Endothelial cell of umbilical vein (primary cell): ENCODE results near the gene XPO6. TPM values are rescaled to one million over a fixed set of nuclear protein-coding genes. Genes with fewer than 3 reads are reported as not detected.

Experiments used
- BruUV-seq: library from RNA; stranded (reverse); fragments of 400-500 nt; replicated peaks from 2 replicates; lab custom pipeline; 2021; lab: Mats Ljungman, UMichigan
- CTCF ChIA-PET: fragments of 300-600, 350-600 bp; sonication (Branson Sonifier 250); formaldehyde crosslinking; loops from one replicate; lab custom pipeline; 2021; ENCODE audit warnings: antibody characterized with exemption, inconsistent platforms; lab: Charles Lee
- POLR2A ChIA-PET: fragments of 300-600, 350-600 bp; sonication (Branson Sonifier 250); formaldehyde crosslinking; loops from one replicate; lab custom pipeline; 2021; ENCODE audit warnings: antibody characterized with exemption, inconsistent platforms; lab: Charles Lee
- DNase-seq: peaks from one replicate; pipeline ENCODE4 v3.0.0-alpha.2; 2011; ENCODE audit warnings: low read depth, low spot score
- FAIRE-seq: peaks from 2 replicates; lab custom pipeline; 2011; peaks lifted over from hg19 to GRCh38; lab: Jason Lieb, UNC
- H2AFZ ChIP-seq: 2 replicates; pipeline ENCODE4 v1.6.0; 2012; ENCODE audit warnings: low read depth, low read length, control low read depth, inconsistent platforms
- H3K27ac ChIP-seq: 2 replicates; pipeline ENCODE4 v1.5.1; 2011; ENCODE audit warnings: low read depth, mild to moderate bottlenecking, control low read depth, low read length, moderate library complexity; ENCODE audit not compliant: insufficient read depth
- H3K27me3 ChIP-seq, 2 experiments: 2 replicates each; pipeline versions ENCODE4 v1.6.0 to v1.6.1; 2011; ENCODE audit warnings: low read length in 2 of 2, mixed read lengths in 1 of 2; ENCODE audit not compliant: control insufficient read depth in 2 of 2, insufficient read depth in 2 of 2
- H3K36me3 ChIP-seq, 2 experiments: 2 replicates in 1 of 2; 3 replicates in 1 of 2; pipeline ENCODE4 v1.5.1; 2011; ENCODE audit warnings: low read length in 2 of 2, mild to moderate bottlenecking in 1 of 2, moderate library complexity in 1 of 2; ENCODE audit not compliant: control insufficient read depth in 2 of 2, insufficient read depth in 2 of 2; ENCODE audit errors: extremely low read depth in 1 of 2
- H3K4me1 ChIP-seq: 3 replicates; pipeline ENCODE4 v1.5.1; 2011; ENCODE audit warnings: mild to moderate bottlenecking, low read length; ENCODE audit not compliant: control insufficient read depth, insufficient read depth; ENCODE audit errors: extremely low read depth
- H3K4me2 ChIP-seq: 2 replicates; pipeline ENCODE4 v1.6.1; 2011; ENCODE audit warnings: low read length, control low read depth, mixed read lengths; ENCODE audit not compliant: insufficient read depth
- H3K4me3 ChIP-seq, 3 experiments: fragments of 200-600 bp in 1 of 3; sonication (generic), shearing (Covaris generic) in 1 of 3; replicated peaks in 1 of 3; 2 replicates each; pipeline ENCODE4 v1.5.1; 2011 to 2016; ENCODE audit warnings: control low read depth in 3 of 3, low read length in 3 of 3, mild to moderate bottlenecking in 2 of 3, inconsistent platforms in 1 of 3, low read depth in 1 of 3, moderate library complexity in 1 of 3; ENCODE audit not compliant: insufficient read depth in 1 of 3
- H3K79me2 ChIP-seq: 2 replicates; pipeline ENCODE4 v1.6.0; 2012; ENCODE audit warnings: low read length, inconsistent platforms; ENCODE audit not compliant: control insufficient read depth, insufficient read depth
- H3K9ac ChIP-seq: replicated peaks from 2 replicates; pipeline ENCODE3; 2011; ENCODE audit warnings: low read length, control low read depth; ENCODE audit not compliant: insufficient read depth; ENCODE audit errors: extremely low read depth
- H3K9me1 ChIP-seq: replicated peaks from 3 replicates; pipeline ENCODE4 v1.6.0; 2011; ENCODE audit warnings: mild to moderate bottlenecking, low read length; ENCODE audit not compliant: control insufficient read depth, insufficient read depth; ENCODE audit errors: extremely low read depth
- H3K9me3 ChIP-seq: replicated peaks from 2 replicates; pipeline ENCODE4 v1.5.1; 2012; ENCODE audit warnings: low read length, inconsistent platforms; ENCODE audit not compliant: control insufficient read depth, insufficient read depth
- H4K20me1 ChIP-seq: replicated peaks from 2 replicates; pipeline ENCODE3; 2011; ENCODE audit warnings: mild to moderate bottlenecking, low read length; ENCODE audit not compliant: control insufficient read depth, insufficient read depth; ENCODE audit errors: extremely low read depth
- EZH2 ChIP-seq: IDR thresholded peaks from 2 replicates; pipeline ENCODE4 v1.6.1; 2012; ENCODE audit warnings: borderline replicate concordance, low read depth, mild to moderate bottlenecking, moderate library complexity, low read length, inconsistent platforms; ENCODE audit not compliant: severe bottlenecking
- FOS ChIP-seq: IDR thresholded peaks from 2 replicates; pipeline ENCODE4 v1.6.1; 2011; ENCODE audit warnings: mild to moderate bottlenecking, low read length, moderate library complexity, borderline replicate concordance; ENCODE audit not compliant: insufficient read depth
- GATA2 ChIP-seq: IDR thresholded peaks from 2 replicates; pipeline ENCODE4 v1.7.0; 2011; ENCODE audit warnings: low read depth, mild to moderate bottlenecking, moderate library complexity, mixed read lengths, low read length; ENCODE audit not compliant: insufficient read length, insufficient read depth
- JUN ChIP-seq: IDR thresholded peaks from 2 replicates; pipeline ENCODE4 v1.6.1; 2011; ENCODE audit warnings: borderline replicate concordance, low read depth; ENCODE audit not compliant: insufficient read length, insufficient read depth
- MYC ChIP-seq: IDR thresholded peaks from one replicate; pipeline ENCODE4 v1.6.1; 2011; ENCODE audit warnings: mild to moderate bottlenecking, low read depth, low read length
- POLR2A ChIP-seq: IDR thresholded peaks from 2 replicates; pipeline ENCODE4 v1.6.1; 2012; ENCODE audit warnings: low read depth, mild to moderate bottlenecking, control low read depth, low read length
- POLR2AphosphoS5 ChIP-seq: IDR thresholded peaks from 2 replicates; pipeline ENCODE4 v1.6.1; 2012; ENCODE audit warnings: low read depth, mild to moderate bottlenecking, control low read depth, low read length, moderate library complexity; ENCODE audit not compliant: insufficient read depth
- dilution Hi-C: fragments of 300-500 bp; cut with MboI; formaldehyde crosslinking; loops from one replicate; pipeline ENCODE4 v1.15.0; 2019; ENCODE audit warnings: low sequenced_read_pairs; ENCODE audit not compliant: extremely low pct_ligation_motif_present
- intact Hi-C: fragments of 100-400 bp; cut with micrococcal nuclease; formaldehyde crosslinking; loops from one replicate; pipeline ENCODE4 v1.10.0; 2022
- polyA plus RNA-seq, 4 experiments: library from polyadenylated mRNA; depleted of rRNA in 3 of 4; stranded (reverse) in 3 of 4; unstranded in 1 of 4; fragments of >200 nt; gene quantifications; 2 replicates each; pipeline versions ENCODE4 v1.2.1 to v1.2.3, GENCODE V29; 2011 to 2012; ENCODE audit warnings: missing spikeins in 1 of 4
- total RNA-seq: library from RNA; stranded (reverse); gene quantifications from 2 replicates; pipeline ENCODE4 v1.2.3, GENCODE V29; 2021
- TF ChIP-seq, protein P1 (sequence below): IDR thresholded peaks from 2 replicates; pipeline ENCODE4 v1.6.1; 2011; ENCODE audit not compliant: insufficient read depth, insufficient read length
- TF ChIP-seq, protein P2 (sequence below), 2 donors: IDR thresholded peaks; 1 replicate in 1 of 2; 2 replicates in 1 of 2; pipeline ENCODE4 v1.5.1; 2011; ENCODE audit warnings: low read length in 2 of 2, mild to moderate bottlenecking in 2 of 2, moderate library complexity in 2 of 2, control low read depth in 1 of 2, inconsistent platforms in 1 of 2, low read depth in 1 of 2; ENCODE audit not compliant: insufficient read depth in 1 of 2; ENCODE audit errors: extremely low read depth in 1 of 2

Gene XPO6
- total and polyA plus RNA-seq, 2 donors (not counting 3 experiments of a cell fraction or from before 2014, with no cell fraction given) = 170 to 272 TPM

DNA sequence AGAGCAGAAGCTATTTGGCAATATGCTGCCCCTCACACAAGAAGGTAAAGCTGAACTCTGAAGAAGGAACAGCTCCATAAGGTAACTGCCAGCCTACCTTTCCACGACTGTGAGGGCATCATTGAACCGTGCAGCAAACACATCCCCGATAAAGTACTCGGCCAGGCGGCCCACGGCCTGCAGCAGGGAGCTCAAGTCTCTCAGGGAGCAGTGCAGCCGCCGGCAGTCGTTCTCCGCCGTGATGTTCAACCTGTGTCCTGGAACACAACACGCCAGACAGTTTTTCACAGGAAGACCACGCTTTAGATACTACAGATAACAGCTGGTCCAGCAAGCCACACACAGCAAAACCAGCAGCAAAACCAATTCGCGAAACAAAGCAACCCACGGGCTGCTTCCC, 86.2 kb downstream of the XPO6 start:
- Histone ChIP-seq H3K4me1 (no peaks in the 10 kb centered on the region), H2AFZ (no peak overlapping the region), H3K9me1 (no peaks in the 10 kb centered on the region), H3K79me2 (peaks cover 8% of the 10 kb centered on the region), H3K9ac (no peak overlapping the region), H3K27ac (no peak overlapping the region), H3K4me2 (no peak overlapping the region), H3K27me3 (no peaks in the 10 kb centered on the region), H3K4me3 (no peak overlapping the region), H3K36me3 (peaks cover 26 to 52% of the 10 kb centered on the region in 2 experiments), H4K20me1 (no peaks in the 10 kb centered on the region), H3K9me3 (no peaks in the 10 kb centered on the region)
- FAIRE-seq (no peak), DNase-seq (no peak)
- intact Hi-C loops (no loop called here), dilution Hi-C loops (no loop called here)
- BruUV-seq = no TSS peak
- POLR2A ChIA-PET = no interaction called here
- TF ChIP-seq POLR2A (no peak), GATA2 (no peak), POLR2AphosphoS5 (no peak), MYC (no peak), EZH2 (no peak), JUN (no peak), FOS (no peak)
- TF ChIP-seq, protein P1, sequence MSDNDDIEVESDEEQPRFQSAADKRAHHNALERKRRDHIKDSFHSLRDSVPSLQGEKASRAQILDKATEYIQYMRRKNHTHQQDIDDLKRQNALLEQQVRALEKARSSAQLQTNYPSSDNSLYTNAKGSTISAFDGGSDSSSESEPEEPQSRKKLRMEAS = no peak
- TF ChIP-seq, protein P2, sequence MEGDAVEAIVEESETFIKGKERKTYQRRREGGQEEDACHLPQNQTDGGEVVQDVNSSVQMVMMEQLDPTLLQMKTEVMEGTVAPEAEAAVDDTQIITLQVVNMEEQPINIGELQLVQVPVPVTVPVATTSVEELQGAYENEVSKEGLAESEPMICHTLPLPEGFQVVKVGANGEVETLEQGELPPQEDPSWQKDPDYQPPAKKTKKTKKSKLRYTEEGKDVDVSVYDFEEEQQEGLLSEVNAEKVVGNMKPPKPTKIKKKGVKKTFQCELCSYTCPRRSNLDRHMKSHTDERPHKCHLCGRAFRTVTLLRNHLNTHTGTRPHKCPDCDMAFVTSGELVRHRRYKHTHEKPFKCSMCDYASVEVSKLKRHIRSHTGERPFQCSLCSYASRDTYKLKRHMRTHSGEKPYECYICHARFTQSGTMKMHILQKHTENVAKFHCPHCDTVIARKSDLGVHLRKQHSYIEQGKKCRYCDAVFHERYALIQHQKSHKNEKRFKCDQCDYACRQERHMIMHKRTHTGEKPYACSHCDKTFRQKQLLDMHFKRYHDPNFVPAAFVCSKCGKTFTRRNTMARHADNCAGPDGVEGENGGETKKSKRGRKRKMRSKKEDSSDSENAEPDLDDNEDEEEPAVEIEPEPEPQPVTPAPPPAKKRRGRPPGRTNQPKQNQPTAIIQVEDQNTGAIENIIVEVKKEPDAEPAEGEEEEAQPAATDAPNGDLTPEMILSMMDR (IDR thresholded peaks at IDR 0.05; ENCODE audit: extremely low read depth in 1 of 2, insufficient read depth in 1 of 2, low read depth in 1 of 2, low read length in 2 of 2) = no peak
- CTCF ChIA-PET = no interaction called here
